ENCODE measurements around the gene EXOC5.

EXOC5 gene

DNA sequence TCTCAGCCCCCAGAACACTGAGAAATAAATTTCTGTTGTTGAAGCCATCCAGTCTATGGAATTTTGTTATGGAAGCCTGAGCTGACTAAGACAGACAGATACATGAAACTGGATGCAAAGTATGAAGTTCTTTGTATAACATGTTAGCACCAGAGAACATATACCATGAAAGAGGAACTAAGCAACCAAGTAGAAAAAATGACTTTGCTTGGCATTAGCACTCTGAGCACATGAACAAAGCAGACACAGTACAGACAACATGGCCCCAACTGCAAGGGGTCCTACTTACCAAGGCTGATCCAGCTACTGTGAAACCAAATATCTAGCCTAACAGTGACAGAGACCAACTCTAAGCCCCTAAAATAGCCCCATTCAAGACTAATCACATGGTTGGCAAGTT is 13.8 kb downstream of the EXOC5 start:
- no peaks in the 10 kb centered on the region for H3K9me3 ChIP-seq (ENCODE audit: control insufficient read depth, insufficient read depth, low read depth, low read length)
- H3K36me3 ChIP-seq (ENCODE audit: control insufficient read depth in 2 of 2, insufficient read depth in 1 of 2, low read length in 2 of 2) = peaks cover 0 to 12% of the 10 kb centered on the region in 2 experiments; a peak in 2 of 3 replicates
- TF ChIP-seq, protein P1, sequence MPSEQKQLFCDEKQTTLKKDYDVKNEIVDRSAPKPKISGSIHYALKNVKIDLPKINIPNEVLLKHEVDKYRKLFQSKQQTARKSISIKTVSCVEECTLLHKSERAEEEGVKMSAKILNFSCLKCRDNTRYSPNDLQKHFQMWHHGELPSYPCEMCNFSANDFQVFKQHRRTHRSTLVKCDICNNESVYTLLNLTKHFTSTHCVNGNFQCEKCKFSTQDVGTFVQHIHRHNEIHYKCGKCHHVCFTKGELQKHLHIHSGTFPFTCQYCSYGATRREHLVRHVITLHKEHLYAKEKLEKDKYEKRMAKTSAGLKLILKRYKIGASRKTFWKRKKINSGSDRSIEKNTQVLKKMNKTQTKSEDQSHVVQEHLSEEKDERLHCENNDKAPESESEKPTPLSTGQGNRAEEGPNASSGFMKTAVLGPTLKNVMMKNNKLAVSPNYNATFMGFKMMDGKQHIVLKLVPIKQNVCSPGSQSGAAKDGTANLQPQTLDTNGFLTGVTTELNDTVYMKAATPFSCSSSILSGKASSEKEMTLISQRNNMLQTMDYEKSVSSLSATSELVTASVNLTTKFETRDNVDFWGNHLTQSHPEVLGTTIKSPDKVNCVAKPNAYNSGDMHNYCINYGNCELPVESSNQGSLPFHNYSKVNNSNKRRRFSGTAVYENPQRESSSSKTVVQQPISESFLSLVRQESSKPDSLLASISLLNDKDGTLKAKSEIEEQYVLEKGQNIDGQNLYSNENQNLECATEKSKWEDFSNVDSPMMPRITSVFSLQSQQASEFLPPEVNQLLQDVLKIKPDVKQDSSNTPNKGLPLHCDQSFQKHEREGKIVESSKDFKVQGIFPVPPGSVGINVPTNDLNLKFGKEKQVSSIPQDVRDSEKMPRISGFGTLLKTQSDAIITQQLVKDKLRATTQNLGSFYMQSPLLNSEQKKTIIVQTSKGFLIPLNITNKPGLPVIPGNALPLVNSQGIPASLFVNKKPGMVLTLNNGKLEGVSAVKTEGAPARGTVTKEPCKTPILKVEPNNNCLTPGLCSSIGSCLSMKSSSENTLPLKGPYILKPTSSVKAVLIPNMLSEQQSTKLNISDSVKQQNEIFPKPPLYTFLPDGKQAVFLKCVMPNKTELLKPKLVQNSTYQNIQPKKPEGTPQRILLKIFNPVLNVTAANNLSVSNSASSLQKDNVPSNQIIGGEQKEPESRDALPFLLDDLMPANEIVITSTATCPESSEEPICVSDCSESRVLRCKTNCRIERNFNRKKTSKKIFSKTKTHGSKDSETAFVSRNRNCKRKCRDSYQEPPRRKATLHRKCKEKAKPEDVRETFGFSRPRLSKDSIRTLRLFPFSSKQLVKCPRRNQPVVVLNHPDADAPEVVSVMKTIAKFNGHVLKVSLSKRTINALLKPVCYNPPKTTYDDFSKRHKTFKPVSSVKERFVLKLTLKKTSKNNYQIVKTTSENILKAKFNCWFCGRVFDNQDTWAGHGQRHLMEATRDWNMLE (tag by site-specific recombination; conservative IDR thresholded peaks at IDR 0.05; ENCODE audit: low read depth) = no peak
- TF ChIP-seq, protein P2, sequence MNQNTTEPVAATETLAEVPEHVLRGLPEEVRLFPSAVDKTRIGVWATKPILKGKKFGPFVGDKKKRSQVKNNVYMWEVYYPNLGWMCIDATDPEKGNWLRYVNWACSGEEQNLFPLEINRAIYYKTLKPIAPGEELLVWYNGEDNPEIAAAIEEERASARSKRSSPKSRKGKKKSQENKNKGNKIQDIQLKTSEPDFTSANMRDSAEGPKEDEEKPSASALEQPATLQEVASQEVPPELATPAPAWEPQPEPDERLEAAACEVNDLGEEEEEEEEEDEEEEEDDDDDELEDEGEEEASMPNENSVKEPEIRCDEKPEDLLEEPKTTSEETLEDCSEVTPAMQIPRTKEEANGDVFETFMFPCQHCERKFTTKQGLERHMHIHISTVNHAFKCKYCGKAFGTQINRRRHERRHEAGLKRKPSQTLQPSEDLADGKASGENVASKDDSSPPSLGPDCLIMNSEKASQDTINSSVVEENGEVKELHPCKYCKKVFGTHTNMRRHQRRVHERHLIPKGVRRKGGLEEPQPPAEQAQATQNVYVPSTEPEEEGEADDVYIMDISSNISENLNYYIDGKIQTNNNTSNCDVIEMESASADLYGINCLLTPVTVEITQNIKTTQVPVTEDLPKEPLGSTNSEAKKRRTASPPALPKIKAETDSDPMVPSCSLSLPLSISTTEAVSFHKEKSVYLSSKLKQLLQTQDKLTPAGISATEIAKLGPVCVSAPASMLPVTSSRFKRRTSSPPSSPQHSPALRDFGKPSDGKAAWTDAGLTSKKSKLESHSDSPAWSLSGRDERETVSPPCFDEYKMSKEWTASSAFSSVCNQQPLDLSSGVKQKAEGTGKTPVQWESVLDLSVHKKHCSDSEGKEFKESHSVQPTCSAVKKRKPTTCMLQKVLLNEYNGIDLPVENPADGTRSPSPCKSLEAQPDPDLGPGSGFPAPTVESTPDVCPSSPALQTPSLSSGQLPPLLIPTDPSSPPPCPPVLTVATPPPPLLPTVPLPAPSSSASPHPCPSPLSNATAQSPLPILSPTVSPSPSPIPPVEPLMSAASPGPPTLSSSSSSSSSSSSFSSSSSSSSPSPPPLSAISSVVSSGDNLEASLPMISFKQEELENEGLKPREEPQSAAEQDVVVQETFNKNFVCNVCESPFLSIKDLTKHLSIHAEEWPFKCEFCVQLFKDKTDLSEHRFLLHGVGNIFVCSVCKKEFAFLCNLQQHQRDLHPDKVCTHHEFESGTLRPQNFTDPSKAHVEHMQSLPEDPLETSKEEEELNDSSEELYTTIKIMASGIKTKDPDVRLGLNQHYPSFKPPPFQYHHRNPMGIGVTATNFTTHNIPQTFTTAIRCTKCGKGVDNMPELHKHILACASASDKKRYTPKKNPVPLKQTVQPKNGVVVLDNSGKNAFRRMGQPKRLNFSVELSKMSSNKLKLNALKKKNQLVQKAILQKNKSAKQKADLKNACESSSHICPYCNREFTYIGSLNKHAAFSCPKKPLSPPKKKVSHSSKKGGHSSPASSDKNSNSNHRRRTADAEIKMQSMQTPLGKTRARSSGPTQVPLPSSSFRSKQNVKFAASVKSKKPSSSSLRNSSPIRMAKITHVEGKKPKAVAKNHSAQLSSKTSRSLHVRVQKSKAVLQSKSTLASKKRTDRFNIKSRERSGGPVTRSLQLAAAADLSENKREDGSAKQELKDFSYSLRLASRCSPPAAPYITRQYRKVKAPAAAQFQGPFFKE (tag by site-specific recombination; IDR thresholded peaks at IDR 0.05; ENCODE audit: borderline replicate concordance) = no peak
- no peak overlapping the region for H3K4me3 ChIP-seq (ENCODE audit: low read depth, low read length)
- H3K4me1 ChIP-seq (ENCODE audit: control insufficient read depth, insufficient read depth, low read length) = peaks cover 11% of the 10 kb centered on the region; the same call in 1 of the 2 replicates
- no peak overlapping the region for H3K27ac ChIP-seq (ENCODE audit: extremely low read depth, low read depth, low read length)
- CTCF ChIA-PET = no interaction called here
- POLR2A ChIA-PET = interaction anchor here (0.6 kb wide), 1 partner anchor 10 kb away, joined by 3 read pairs; no protein-coding TSS in a partner anchor

DNA sequence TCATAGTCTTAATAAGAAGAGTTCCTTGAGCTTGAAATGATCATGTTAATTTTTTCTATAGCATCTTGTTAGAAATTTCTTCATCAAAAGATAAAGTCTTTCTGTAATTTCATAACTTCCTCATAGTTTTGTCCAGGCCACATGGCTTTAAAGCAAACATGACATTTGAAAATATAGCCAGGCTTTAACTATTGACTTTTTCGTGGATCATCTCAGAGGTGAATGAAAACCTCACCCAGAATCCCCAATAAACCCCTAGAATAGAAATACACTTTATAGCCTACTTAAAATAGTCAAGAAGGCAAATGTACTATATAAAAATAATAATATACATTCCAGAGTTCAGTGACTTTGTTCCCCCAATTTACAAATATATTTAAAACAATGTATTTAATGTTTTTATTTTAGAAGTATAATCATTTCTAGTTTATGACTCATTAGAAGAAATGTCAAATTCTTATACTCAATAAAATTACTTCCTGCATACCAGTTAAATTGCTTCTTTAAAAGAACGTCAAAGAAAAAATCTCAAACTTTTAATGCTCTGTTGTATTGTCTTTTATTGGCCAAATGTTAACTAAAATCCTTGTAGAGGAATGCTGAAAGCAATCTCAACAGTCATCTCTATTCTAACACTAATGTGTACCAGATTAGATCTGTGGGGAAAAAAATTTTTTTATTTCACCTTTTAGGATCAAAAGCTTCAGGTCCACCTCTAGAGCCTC is 21.6 kb downstream of the EXOC5 start:
- Histone ChIP-seq H3K4me1 (ENCODE audit: control insufficient read depth, insufficient read depth, low read length) (peaks cover 7% of the 10 kb centered on the region; the same call in 1 of the 2 replicates), H3K4me3 (ENCODE audit: low read depth, low read length) (no peak overlapping the region), H3K27ac (ENCODE audit: extremely low read depth, low read depth, low read length) (no peak overlapping the region), H3K36me3 (ENCODE audit: control insufficient read depth in 2 of 2, insufficient read depth in 1 of 2, low read length in 2 of 2) (peaks cover 14 to 29% of the 10 kb centered on the region in 2 experiments), H3K9me3 (ENCODE audit: control insufficient read depth, insufficient read depth, low read depth, low read length) (no peaks in the 10 kb centered on the region)
- ChIA-PET POLR2A (no interaction called here), CTCF (no interaction called here)
- no peak for TF ChIP-seq ZNF654 (tag by site-specific recombination; IDR thresholded peaks at IDR 0.05; ENCODE audit: low read depth)
- TF ChIP-seq ZNF677 (tag by site-specific recombination; IDR thresholded peaks at IDR 0.05) = no peak
- no peak for TF ChIP-seq ZNF311 (tag by site-specific recombination; IDR thresholded peaks at IDR 0.05; ENCODE audit: borderline replicate concordance)
- no peak for TF ChIP-seq ZNF785 (tag by site-specific recombination; IDR thresholded peaks at IDR 0.05)
- TF ChIP-seq ZNF169 (tag by site-specific recombination; IDR thresholded peaks at IDR 0.05) = no peak
- no peak for TF ChIP-seq ZFHX2 (tag by site-specific recombination; conservative IDR thresholded peaks at IDR 0.05)
- TF ChIP-seq ZNF433 (tag by site-specific recombination; IDR thresholded peaks at IDR 0.05; ENCODE audit: low read depth) = no peak
- TF ChIP-seq ZNF624 (tag by site-specific recombination; IDR thresholded peaks at IDR 0.05) = no peak
- no peak for TF ChIP-seq ZNF214 (tag by site-specific recombination; IDR thresholded peaks at IDR 0.05; ENCODE audit: borderline replicate concordance)
- TF ChIP-seq ZFP41 (tag by site-specific recombination; IDR thresholded peaks at IDR 0.05; ENCODE audit: borderline replicate concordance) = no peak
- TF ChIP-seq, protein P3, sequence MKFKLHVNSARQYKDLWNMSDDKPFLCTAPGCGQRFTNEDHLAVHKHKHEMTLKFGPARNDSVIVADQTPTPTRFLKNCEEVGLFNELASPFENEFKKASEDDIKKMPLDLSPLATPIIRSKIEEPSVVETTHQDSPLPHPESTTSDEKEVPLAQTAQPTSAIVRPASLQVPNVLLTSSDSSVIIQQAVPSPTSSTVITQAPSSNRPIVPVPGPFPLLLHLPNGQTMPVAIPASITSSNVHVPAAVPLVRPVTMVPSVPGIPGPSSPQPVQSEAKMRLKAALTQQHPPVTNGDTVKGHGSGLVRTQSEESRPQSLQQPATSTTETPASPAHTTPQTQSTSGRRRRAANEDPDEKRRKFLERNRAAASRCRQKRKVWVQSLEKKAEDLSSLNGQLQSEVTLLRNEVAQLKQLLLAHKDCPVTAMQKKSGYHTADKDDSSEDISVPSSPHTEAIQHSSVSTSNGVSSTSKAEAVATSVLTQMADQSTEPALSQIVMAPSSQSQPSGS (tag by site-specific recombination; IDR thresholded peaks at IDR 0.05; ENCODE audit: low read depth) = no peak
- no peak for TF ChIP-seq ZNF791 (tag by site-specific recombination; IDR thresholded peaks at IDR 0.05)
- TF ChIP-seq, protein P4, sequence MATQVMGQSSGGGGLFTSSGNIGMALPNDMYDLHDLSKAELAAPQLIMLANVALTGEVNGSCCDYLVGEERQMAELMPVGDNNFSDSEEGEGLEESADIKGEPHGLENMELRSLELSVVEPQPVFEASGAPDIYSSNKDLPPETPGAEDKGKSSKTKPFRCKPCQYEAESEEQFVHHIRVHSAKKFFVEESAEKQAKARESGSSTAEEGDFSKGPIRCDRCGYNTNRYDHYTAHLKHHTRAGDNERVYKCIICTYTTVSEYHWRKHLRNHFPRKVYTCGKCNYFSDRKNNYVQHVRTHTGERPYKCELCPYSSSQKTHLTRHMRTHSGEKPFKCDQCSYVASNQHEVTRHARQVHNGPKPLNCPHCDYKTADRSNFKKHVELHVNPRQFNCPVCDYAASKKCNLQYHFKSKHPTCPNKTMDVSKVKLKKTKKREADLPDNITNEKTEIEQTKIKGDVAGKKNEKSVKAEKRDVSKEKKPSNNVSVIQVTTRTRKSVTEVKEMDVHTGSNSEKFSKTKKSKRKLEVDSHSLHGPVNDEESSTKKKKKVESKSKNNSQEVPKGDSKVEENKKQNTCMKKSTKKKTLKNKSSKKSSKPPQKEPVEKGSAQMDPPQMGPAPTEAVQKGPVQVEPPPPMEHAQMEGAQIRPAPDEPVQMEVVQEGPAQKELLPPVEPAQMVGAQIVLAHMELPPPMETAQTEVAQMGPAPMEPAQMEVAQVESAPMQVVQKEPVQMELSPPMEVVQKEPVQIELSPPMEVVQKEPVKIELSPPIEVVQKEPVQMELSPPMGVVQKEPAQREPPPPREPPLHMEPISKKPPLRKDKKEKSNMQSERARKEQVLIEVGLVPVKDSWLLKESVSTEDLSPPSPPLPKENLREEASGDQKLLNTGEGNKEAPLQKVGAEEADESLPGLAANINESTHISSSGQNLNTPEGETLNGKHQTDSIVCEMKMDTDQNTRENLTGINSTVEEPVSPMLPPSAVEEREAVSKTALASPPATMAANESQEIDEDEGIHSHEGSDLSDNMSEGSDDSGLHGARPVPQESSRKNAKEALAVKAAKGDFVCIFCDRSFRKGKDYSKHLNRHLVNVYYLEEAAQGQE (tag by site-specific recombination; IDR thresholded peaks at IDR 0.05) = no peak
- TF ChIP-seq ZSCAN23 (tag by site-specific recombination; IDR thresholded peaks at IDR 0.05) = no peak
- no peak for TF ChIP-seq ZNF23 (tag by site-specific recombination; IDR thresholded peaks at IDR 0.05; ENCODE audit: borderline replicate concordance)

Data from HEK293 (cell line).